ENCODE data around the gene KIF22. TPM values are rescaled to one million over a fixed set of nuclear protein-coding genes. Genes with fewer than 3 reads are reported as not detected.

The KIF22 gene
- total RNA-seq, 1 donor from 2014 or later = 14.3 TPM

DNA sequence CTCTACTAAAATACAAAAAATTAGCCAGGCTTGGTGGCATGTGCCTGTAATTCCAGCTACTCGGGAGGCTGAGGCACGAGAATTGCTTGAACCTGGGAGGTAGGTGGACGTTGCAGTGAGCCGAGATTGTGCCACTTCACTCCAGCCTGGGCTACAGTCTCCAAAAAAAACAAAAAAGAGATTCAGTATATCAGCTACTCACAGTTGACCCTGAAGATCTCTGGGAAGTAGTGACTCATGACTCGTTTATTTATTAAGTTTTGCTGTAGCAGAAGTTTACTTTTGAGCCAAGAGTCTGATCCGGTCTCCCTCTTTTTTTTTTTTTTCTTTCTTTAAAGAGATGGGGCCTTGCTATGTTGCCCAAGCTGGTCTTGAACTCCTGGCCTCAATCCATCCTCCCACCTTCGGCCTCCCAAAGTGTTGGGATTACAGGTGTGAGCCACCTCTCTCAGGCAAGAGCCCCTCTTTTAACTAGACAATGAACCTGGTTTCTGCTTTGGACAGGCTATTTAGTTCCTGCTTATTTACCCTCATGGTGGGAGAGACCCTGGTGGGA, 34.1 kb downstream of the KIF22 start:
- Histone ChIP-seq H3K9ac (ENCODE audit: low read length) (peak overlapping the region; percentile 60), H3K4me2 (ENCODE audit: low read length) (peak overlapping the region; percentile 79), H2AFZ (ENCODE audit: low read depth, low read length) (no peak overlapping the region), H3K27ac (ENCODE audit: low read depth, low read length) (peak overlapping the region; percentile 89), H3K9me3 (ENCODE audit: insufficient read depth, low read depth, low read length) (no peaks in the 10 kb centered on the region), H3K4me3 (ENCODE audit: insufficient read depth, low read depth, low read length) (peak overlapping the region; percentile 37), H3K79me2 (ENCODE audit: insufficient read depth, low read length) (peaks cover 92% of the 10 kb centered on the region), H3K27me3 (ENCODE audit: insufficient read depth, low read length) (no peaks in the 10 kb centered on the region), H4K20me1 (ENCODE audit: insufficient read depth, low read length) (peaks cover 35% of the 10 kb centered on the region), H3K36me3 (ENCODE audit: insufficient read depth, low read length) (no peaks in the 10 kb centered on the region), H3K4me1 (ENCODE audit: insufficient read depth, low read length) (peaks cover 58% of the 10 kb centered on the region)
- peak overlapping the region; percentile 73 for H3K4me3 Mint-ChIP-seq (ENCODE audit: unreplicated experiment)
- H3K9me3 Mint-ChIP-seq (ENCODE audit: unreplicated experiment) = no peaks in the 10 kb centered on the region
- peak overlapping the region; percentile 92 for H3K27ac Mint-ChIP-seq (ENCODE audit: unreplicated experiment)
- peak; percentile 77 for DNase-seq (ENCODE audit: low read depth)
- TF ChIP-seq, protein P1, sequence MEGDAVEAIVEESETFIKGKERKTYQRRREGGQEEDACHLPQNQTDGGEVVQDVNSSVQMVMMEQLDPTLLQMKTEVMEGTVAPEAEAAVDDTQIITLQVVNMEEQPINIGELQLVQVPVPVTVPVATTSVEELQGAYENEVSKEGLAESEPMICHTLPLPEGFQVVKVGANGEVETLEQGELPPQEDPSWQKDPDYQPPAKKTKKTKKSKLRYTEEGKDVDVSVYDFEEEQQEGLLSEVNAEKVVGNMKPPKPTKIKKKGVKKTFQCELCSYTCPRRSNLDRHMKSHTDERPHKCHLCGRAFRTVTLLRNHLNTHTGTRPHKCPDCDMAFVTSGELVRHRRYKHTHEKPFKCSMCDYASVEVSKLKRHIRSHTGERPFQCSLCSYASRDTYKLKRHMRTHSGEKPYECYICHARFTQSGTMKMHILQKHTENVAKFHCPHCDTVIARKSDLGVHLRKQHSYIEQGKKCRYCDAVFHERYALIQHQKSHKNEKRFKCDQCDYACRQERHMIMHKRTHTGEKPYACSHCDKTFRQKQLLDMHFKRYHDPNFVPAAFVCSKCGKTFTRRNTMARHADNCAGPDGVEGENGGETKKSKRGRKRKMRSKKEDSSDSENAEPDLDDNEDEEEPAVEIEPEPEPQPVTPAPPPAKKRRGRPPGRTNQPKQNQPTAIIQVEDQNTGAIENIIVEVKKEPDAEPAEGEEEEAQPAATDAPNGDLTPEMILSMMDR (IDR thresholded peaks at IDR 0.05; ENCODE audit: insufficient read depth, low read depth, low read length) = no peak
- no peak for TF ChIP-seq EZH2 (IDR thresholded peaks at IDR 0.05; ENCODE audit: insufficient read depth, low read length)
- H3K27me3 Mint-ChIP-seq (ENCODE audit: low read depth, unreplicated experiment) = no peaks in the 10 kb centered on the region
- peaks cover 27% of the 10 kb centered on the region for H3K4me1 Mint-ChIP-seq (ENCODE audit: low read depth, unreplicated experiment)
- H3K36me3 Mint-ChIP-seq (ENCODE audit: low read depth, unreplicated experiment) = no peaks in the 10 kb centered on the region
- FAIRE-seq = no peak

- peaks cover 39% of the 10 kb centered on the region for H4K20me1 ChIP-seq (ENCODE audit: insufficient read depth, low read length)
- peak overlapping the region; percentile 79 for H3K4me2 ChIP-seq (ENCODE audit: low read length)
Observed at GRCh38 chr16:29825145-29826044, 34.8 kb downstream of the KIF22 start.

More at GRCh38 chr16:29825145-29826044, 34.8 kb downstream of the KIF22 start:
- TF ChIP-seq EZH2 (IDR thresholded peaks at IDR 0.05; ENCODE audit: insufficient read depth, low read length) = no peak
- TF ChIP-seq, protein P1 (IDR thresholded peaks at IDR 0.05; ENCODE audit: insufficient read depth, low read depth, low read length) = no peak
- Histone ChIP-seq H3K79me2 (ENCODE audit: insufficient read depth, low read length) (peaks cover 92% of the 10 kb centered on the region), H3K9me3 (ENCODE audit: insufficient read depth, low read depth, low read length) (no peaks in the 10 kb centered on the region), H3K36me3 (ENCODE audit: insufficient read depth, low read length) (no peaks in the 10 kb centered on the region), H3K4me3 (ENCODE audit: insufficient read depth, low read depth, low read length) (peak overlapping the region; percentile 37), H3K27me3 (ENCODE audit: insufficient read depth, low read length) (no peaks in the 10 kb centered on the region), H3K4me1 (ENCODE audit: insufficient read depth, low read length) (peaks cover 52% of the 10 kb centered on the region), H3K27ac (ENCODE audit: low read depth, low read length) (peak overlapping the region; percentile 89), H3K9ac (ENCODE audit: low read length) (peak overlapping the region; percentile 60), H2AFZ (ENCODE audit: low read depth, low read length) (no peak overlapping the region)
- Mint-ChIP-seq H3K27ac (ENCODE audit: unreplicated experiment) (peak overlapping the region; percentile 92), H3K9me3 (ENCODE audit: unreplicated experiment) (no peaks in the 10 kb centered on the region), H3K27me3 (ENCODE audit: low read depth, unreplicated experiment) (peaks cover 2% of the 10 kb centered on the region), H3K36me3 (ENCODE audit: low read depth, unreplicated experiment) (peaks cover 3% of the 10 kb centered on the region), H3K4me3 (ENCODE audit: unreplicated experiment) (peak overlapping the region; percentile 73), H3K4me1 (ENCODE audit: low read depth, unreplicated experiment) (peaks cover 22% of the 10 kb centered on the region)
- FAIRE-seq = no peak
- DNase-seq (ENCODE audit: low read depth) = peak; percentile 87

Data from astrocyte (in vitro differentiated cells and primary cell).